ENCODE data around the gene MCHR1.

Gene MCHR1

GRCh38 chr22:40637183-40638150, 41.8 kb upstream of the MCHR1 start:
- Histone ChIP-seq H3K4me2 (peak overlapping the region; percentile 84), H3K27me3 (no peaks in the 10 kb centered on the region), H4K20me1 (peaks cover 36% of the 10 kb centered on the region), H3K9ac (peak overlapping the region; percentile 86), H3K9me3 (no peaks in the 10 kb centered on the region), H3K4me1 (peaks cover 34% of the 10 kb centered on the region), H3K27ac (peak overlapping the region; percentile 72), H3K4me3 (peak overlapping the region; percentile 96), H3K36me3 (peaks cover 3% of the 10 kb centered on the region; the same call in 1 of the 2 replicates)
- no peak for TF ChIP-seq Cebpa-rat (IDR thresholded peaks at IDR 0.05)

- Histone ChIP-seq H3K9ac (no peak overlapping the region), H3K27me3 (no peaks in the 10 kb centered on the region), H3K4me1 (peaks cover 30% of the 10 kb centered on the region), H3K4me3 (peak overlapping the region; percentile 96), H3K27ac (no peak overlapping the region), H4K20me1 (peaks cover 28% of the 10 kb centered on the region), H3K4me2 (peak overlapping the region; percentile 84), H3K36me3 (no peaks in the 10 kb centered on the region), H3K9me3 (no peaks in the 10 kb centered on the region)
- TF ChIP-seq Cebpa-rat (IDR thresholded peaks at IDR 0.05), result no peak
Observed at GRCh38 chr22:40638261-40638660, 41.0 kb upstream of the MCHR1 start.

GRCh38 chr22:40641269-40641668, 38.0 kb upstream of the MCHR1 start:
- H3K4me2 ChIP-seq, result no peak overlapping the region
- no peaks in the 10 kb centered on the region for H3K27me3 ChIP-seq
- peaks cover 8% of the 10 kb centered on the region for H3K4me1 ChIP-seq
- no peaks in the 10 kb centered on the region for H3K36me3 ChIP-seq
- H4K20me1 ChIP-seq, result peaks cover 1% of the 10 kb centered on the region
- no peaks in the 10 kb centered on the region for H3K9me3 ChIP-seq
- TF ChIP-seq Cebpa-rat (IDR thresholded peaks at IDR 0.05), result no peak
- no peak overlapping the region for H3K27ac ChIP-seq
- H3K9ac ChIP-seq, result no peak overlapping the region
- no peak overlapping the region for H3K4me3 ChIP-seq

- no peak for TF ChIP-seq Cebpa-rat (IDR thresholded peaks at IDR 0.05)
- H3K27me3 ChIP-seq, result no peaks in the 10 kb centered on the region
- H3K27ac ChIP-seq, result no peak overlapping the region
- no peaks in the 10 kb centered on the region for H3K9me3 ChIP-seq
- no peak overlapping the region for H3K4me3 ChIP-seq
- no peak overlapping the region for H3K9ac ChIP-seq
- no peak overlapping the region for H3K4me2 ChIP-seq
- H3K4me1 ChIP-seq, result peaks cover 18% of the 10 kb centered on the region
- H4K20me1 ChIP-seq, result no peaks in the 10 kb centered on the region
- no peaks in the 10 kb centered on the region for H3K36me3 ChIP-seq
Observed at GRCh38 chr22:40642316-40642715, 37.0 kb upstream of the MCHR1 start.

- Histone ChIP-seq H3K9ac (no peak overlapping the region), H3K27me3 (no peaks in the 10 kb centered on the region), H4K20me1 (no peaks in the 10 kb centered on the region), H3K27ac (no peak overlapping the region), H3K9me3 (no peaks in the 10 kb centered on the region), H3K4me1 (peaks cover 17% of the 10 kb centered on the region), H3K4me2 (no peak overlapping the region), H3K36me3 (no peaks in the 10 kb centered on the region), H3K4me3 (no peak overlapping the region)
- no peak for TF ChIP-seq Cebpa-rat (IDR thresholded peaks at IDR 0.05)
Observed at GRCh38 chr22:40645579-40646197, 33.6 kb upstream of the MCHR1 start.

DNA sequence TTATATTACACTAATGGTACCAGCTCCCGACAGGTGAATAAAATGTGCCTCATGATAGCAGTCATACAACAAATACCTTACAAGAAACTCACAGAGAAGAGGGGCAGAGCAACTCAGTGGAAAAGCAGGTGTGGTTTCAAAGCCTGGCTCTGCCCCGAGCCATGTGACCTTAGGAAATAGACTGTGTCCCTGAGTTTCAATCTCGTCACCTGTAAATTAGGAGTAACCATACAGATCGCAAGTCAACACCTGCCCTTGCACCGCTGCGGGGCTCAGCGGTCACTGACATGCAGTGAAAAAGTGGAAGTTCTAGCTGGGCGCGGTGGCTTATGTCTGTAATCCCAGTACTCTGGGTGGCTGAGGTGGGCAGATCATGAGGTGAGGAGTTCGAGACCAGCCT, 30.9 kb upstream of the MCHR1 start:
- H3K4me1 ChIP-seq, result peaks cover 19% of the 10 kb centered on the region
- H4K20me1 ChIP-seq, result no peaks in the 10 kb centered on the region
- H3K27ac ChIP-seq, result no peak overlapping the region
- H3K27me3 ChIP-seq, result no peaks in the 10 kb centered on the region
- H3K36me3 ChIP-seq, result no peaks in the 10 kb centered on the region
- no peak overlapping the region for H3K9ac ChIP-seq
- no peak overlapping the region for H3K4me2 ChIP-seq
- H3K4me3 ChIP-seq, result no peak overlapping the region
- TF ChIP-seq Cebpa-rat (IDR thresholded peaks at IDR 0.05), result no peak
- no peaks in the 10 kb centered on the region for H3K9me3 ChIP-seq

- Histone ChIP-seq H3K9ac (no peak overlapping the region), H3K4me1 (peaks cover 36% of the 10 kb centered on the region), H3K9me3 (no peaks in the 10 kb centered on the region), H3K27ac (no peak overlapping the region), H3K4me3 (no peak overlapping the region), H3K36me3 (no peaks in the 10 kb centered on the region), H4K20me1 (no peaks in the 10 kb centered on the region), H3K4me2 (no peak overlapping the region), H3K27me3 (no peaks in the 10 kb centered on the region)
- no peak for TF ChIP-seq Cebpa-rat (IDR thresholded peaks at IDR 0.05)
Observed at GRCh38 chr22:40651057-40651456, 28.2 kb upstream of the MCHR1 start.

DNA sequence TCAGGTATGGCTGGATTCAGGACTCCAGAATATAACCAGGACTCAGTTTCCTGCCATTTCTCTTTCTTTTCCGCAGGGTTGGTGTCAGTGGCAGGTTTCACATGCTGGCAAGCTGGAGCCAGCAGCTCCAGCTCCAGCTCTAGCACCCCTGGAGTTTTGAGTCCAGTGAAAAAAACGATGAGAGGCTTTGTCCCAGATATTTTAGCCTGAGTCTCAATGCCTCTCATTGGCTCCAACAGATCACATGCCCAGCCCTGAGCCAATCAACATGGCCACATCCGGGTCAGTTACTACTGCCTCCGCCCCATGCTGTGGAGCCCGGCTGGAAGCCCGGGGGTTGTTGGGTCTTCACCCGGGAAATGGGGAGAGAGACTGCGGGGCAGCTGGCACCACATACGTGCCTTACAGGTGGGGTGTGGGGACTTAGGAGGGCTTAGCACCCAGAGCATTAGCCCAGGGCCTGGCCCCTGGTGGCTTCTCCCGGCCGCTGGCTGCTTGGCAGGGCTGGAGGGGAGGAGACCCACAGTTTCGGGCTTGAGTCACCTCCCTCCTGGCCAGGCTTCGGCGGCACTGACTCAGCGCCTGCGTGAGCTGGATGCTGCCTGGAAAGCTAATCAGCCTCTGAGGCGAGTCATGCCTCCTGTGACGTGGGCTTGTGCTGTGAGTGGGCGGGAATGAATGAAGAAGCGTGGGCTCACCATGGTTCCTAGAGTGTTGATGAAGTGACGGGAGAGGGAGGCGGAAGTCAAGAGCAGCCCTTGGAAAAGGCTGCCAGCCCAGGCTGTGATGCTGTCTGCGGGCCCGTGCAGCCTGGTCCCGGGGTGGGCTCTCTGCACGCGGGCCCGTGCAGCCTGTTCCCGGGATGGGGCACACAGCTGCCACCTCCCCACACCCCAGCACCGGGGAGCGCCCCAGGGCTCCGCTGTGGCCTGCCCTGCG, 27.5 kb upstream of the MCHR1 start:
- Histone ChIP-seq H3K36me3 (no peaks in the 10 kb centered on the region), H3K9ac (no peak overlapping the region), H3K4me2 (no peak overlapping the region), H4K20me1 (no peaks in the 10 kb centered on the region), H3K4me1 (peaks cover 30% of the 10 kb centered on the region), H3K9me3 (no peaks in the 10 kb centered on the region), H3K27ac (no peak overlapping the region), H3K4me3 (no peak overlapping the region), H3K27me3 (no peaks in the 10 kb centered on the region)
- no peak for TF ChIP-seq Cebpa-rat (IDR thresholded peaks at IDR 0.05)

GRCh38 chr22:40653361-40653760, 25.9 kb upstream of the MCHR1 start:
- H3K9me3 ChIP-seq, result no peaks in the 10 kb centered on the region
- H3K4me3 ChIP-seq, result no peak overlapping the region
- H3K9ac ChIP-seq, result no peak overlapping the region
- no peak overlapping the region for H3K27ac ChIP-seq
- H3K4me2 ChIP-seq, result no peak overlapping the region
- H3K27me3 ChIP-seq, result no peaks in the 10 kb centered on the region
- H3K36me3 ChIP-seq, result no peaks in the 10 kb centered on the region
- no peaks in the 10 kb centered on the region for H4K20me1 ChIP-seq
- H3K4me1 ChIP-seq, result peaks cover 19% of the 10 kb centered on the region
- no peak for TF ChIP-seq Cebpa-rat (IDR thresholded peaks at IDR 0.05)
